SK-N-SH treated with all-trans-retinoic acid at 6 μM for 48 hours (cell line): ENCODE results near the gene BICC1.

ENCODE experiments used
- ATAC-seq: fragments of 200-7000 bp; cut with Tn5 transposase; 3 replicates; pipeline ENCODE4 v1.9.1; 2020; ENCODE audit warnings: mild to moderate bottlenecking, moderate library complexity
- ARNTL ChIP-seq: fragments of 450-650 bp; formaldehyde crosslinking; IDR thresholded peaks from 2 replicates; pipeline ENCODE4 v1.5.0; 2020; ENCODE audit warnings: low read depth, mild to moderate bottlenecking, moderate library complexity, borderline replicate concordance
- BACH2 ChIP-seq: fragments of 250-450 bp; sonication (Bioruptor Pico); IDR thresholded peaks from 2 replicates; pipeline ENCODE4 v1.9.0; 2021; ENCODE audit warnings: mild to moderate bottlenecking, borderline replicate concordance
- CREB5 ChIP-seq: fragments of 250-450 bp; sonication (Bioruptor Pico); IDR thresholded peaks from 2 replicates; pipeline ENCODE4 v1.5.1; 2020; ENCODE audit warnings: low read depth, mild to moderate bottlenecking, moderate library complexity
- CSDC2 ChIP-seq: fragments of 250-450 bp; sonication (Bioruptor Pico); IDR thresholded peaks from 2 replicates; pipeline ENCODE4 v1.5.0; 2020; ENCODE audit warnings: mild to moderate bottlenecking, moderate library complexity
- CSRNP3 ChIP-seq: fragments of 250-450 bp; sonication (Bioruptor Pico); IDR thresholded peaks from 2 replicates; pipeline ENCODE4 v1.5.1; 2021; ENCODE audit warnings: mild to moderate bottlenecking, moderate library complexity
- ESRRG ChIP-seq: fragments of 250-450 bp; sonication (Bioruptor Pico); IDR thresholded peaks from 2 replicates; pipeline ENCODE4 v1.6.1; 2021; ENCODE audit warnings: mild to moderate bottlenecking
- GLIS3 ChIP-seq: fragments of 250-450 bp; sonication (Bioruptor Pico); IDR thresholded peaks from 2 replicates; pipeline ENCODE4 v1.5.0; 2020; ENCODE audit warnings: mild to moderate bottlenecking, moderate library complexity
- ISL1 ChIP-seq: fragments of 250-450 bp; sonication (Bioruptor Pico); IDR thresholded peaks from 2 replicates; pipeline ENCODE4 v2.1.2; 2022; ENCODE audit warnings: mild to moderate bottlenecking, moderate library complexity
- OSR1 ChIP-seq: fragments of 250-450 bp; sonication (Bioruptor Pico); IDR thresholded peaks from 2 replicates; pipeline ENCODE4 v1.8.0; 2022; ENCODE audit warnings: moderate library complexity, mild to moderate bottlenecking, inconsistent platforms
- POU6F1 ChIP-seq: fragments of 250-450 bp; sonication (Bioruptor Pico); IDR thresholded peaks from 2 replicates; pipeline ENCODE4 v1.8.0; 2021; ENCODE audit warnings: low read depth, mild to moderate bottlenecking, moderate library complexity, borderline replicate concordance
- PPARA ChIP-seq: fragments of 250-450 bp; sonication (Bioruptor Pico); IDR thresholded peaks from 2 replicates; pipeline ENCODE4 v1.5.0; 2020; ENCODE audit warnings: mild to moderate bottlenecking, borderline replicate concordance
- RARB ChIP-seq: fragments of 250-450 bp; sonication (Bioruptor Pico); IDR thresholded peaks from 2 replicates; pipeline ENCODE4 v1.8.0; 2021; ENCODE audit warnings: mild to moderate bottlenecking, moderate library complexity
- SNAI2 ChIP-seq: fragments of 250-450 bp; sonication (Bioruptor Pico); IDR thresholded peaks from 2 replicates; pipeline ENCODE4 v1.5.0; 2020; ENCODE audit warnings: mild to moderate bottlenecking, moderate library complexity
- TCF4 ChIP-seq: fragments of 250-450 bp; sonication (Bioruptor Pico); IDR thresholded peaks from 2 replicates; pipeline ENCODE4 v1.8.0; 2021; ENCODE audit warnings: mild to moderate bottlenecking, moderate library complexity, borderline replicate concordance
- TOX ChIP-seq: fragments of 250-450 bp; sonication (Bioruptor Pico); IDR thresholded peaks from 2 replicates; pipeline ENCODE4 v1.8.0; 2021; ENCODE audit warnings: mild to moderate bottlenecking, moderate library complexity, borderline replicate concordance
- TSHZ2 ChIP-seq: fragments of 250-450 bp; sonication (Bioruptor Pico); IDR thresholded peaks from 2 replicates; pipeline ENCODE4 v1.5.0; 2020; ENCODE audit warnings: mild to moderate bottlenecking, moderate library complexity
- ZC3H10 ChIP-seq: fragments of 250-450 bp; sonication (Bioruptor Pico); IDR thresholded peaks from 2 replicates; pipeline ENCODE4 v1.5.1; 2021; ENCODE audit warnings: mild to moderate bottlenecking, moderate library complexity
- ZFP3 ChIP-seq: fragments of 250-450 bp; sonication (Bioruptor Pico); IDR thresholded peaks from 2 replicates; pipeline ENCODE4 v1.5.0; 2020; ENCODE audit warnings: mild to moderate bottlenecking, moderate library complexity
- ZFP30 ChIP-seq: fragments of 450-650 bp; formaldehyde crosslinking; IDR thresholded peaks from 2 replicates; pipeline ENCODE4 v1.5.0; 2022; ENCODE audit warnings: mild to moderate bottlenecking, moderate library complexity
- ZNF565 ChIP-seq: fragments of 450-650 bp; formaldehyde crosslinking; conservative IDR thresholded peaks from 2 replicates; pipeline ENCODE4 v1.5.0; 2020; ENCODE audit warnings: low read depth, mild to moderate bottlenecking, moderate library complexity
- ZNF70 ChIP-seq: fragments of 450-650 bp; formaldehyde crosslinking; IDR thresholded peaks from 2 replicates; pipeline ENCODE4 v1.5.0; 2020; ENCODE audit warnings: mild to moderate bottlenecking, moderate library complexity
- ZNF8 ChIP-seq: fragments of 450-650 bp; formaldehyde crosslinking; IDR thresholded peaks from 2 replicates; pipeline ENCODE4 v1.5.0; 2020; ENCODE audit warnings: mild to moderate bottlenecking, moderate library complexity
- TF ChIP-seq, protein P1 (sequence below): fragments of 250-450 bp; sonication (Bioruptor Pico); IDR thresholded peaks from 2 replicates; pipeline ENCODE4 v1.8.0; 2020; ENCODE audit warnings: mild to moderate bottlenecking, moderate library complexity, borderline replicate concordance

BICC1 gene

DNA sequence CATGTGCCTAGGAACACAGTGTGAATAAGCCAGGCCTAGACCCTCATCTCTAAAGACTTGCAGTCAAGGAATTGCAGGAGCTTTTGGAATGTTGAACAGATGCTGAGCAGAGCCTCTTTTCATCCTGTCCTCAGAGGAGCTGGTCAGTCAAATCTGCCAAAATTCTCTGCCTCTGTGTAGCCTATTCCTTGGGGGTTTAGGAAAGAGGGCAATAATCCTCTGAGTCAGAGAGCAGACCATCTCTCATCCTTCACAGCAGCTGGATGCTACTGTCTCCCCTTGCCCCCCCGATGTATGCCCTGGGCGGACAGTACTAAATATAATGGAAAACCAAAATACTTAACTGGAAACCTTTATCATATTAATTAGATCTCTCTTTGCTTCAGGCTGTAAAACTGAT is 52.6 kb downstream of the BICC1 start:
- ATAC-seq: no peak; the same call in 2 of the 3 replicates

GRCh38 chr10:58567652-58568051 is 55.0 kb downstream of the BICC1 start:
- TF ChIP-seq ISL1 (CRISPR knock-in tag) (no peak), TOX (no peak)
- ATAC-seq: no peak

More for the DNA sequence above, 52.6 kb downstream of the BICC1 start:
- TF ChIP-seq TCF4 (CRISPR knock-in tag): no peak
- no peak for TF ChIP-seq ZFP3 (CRISPR knock-in tag)
- no peak for TF ChIP-seq ISL1 (CRISPR knock-in tag)
- TF ChIP-seq TSHZ2 (CRISPR knock-in tag): no peak
- no peak for TF ChIP-seq BACH2 (CRISPR knock-in tag)
- TF ChIP-seq POU6F1 (CRISPR knock-in tag): no peak
- TF ChIP-seq CSRNP3 (CRISPR knock-in tag): no peak
- TF ChIP-seq, protein P1, sequence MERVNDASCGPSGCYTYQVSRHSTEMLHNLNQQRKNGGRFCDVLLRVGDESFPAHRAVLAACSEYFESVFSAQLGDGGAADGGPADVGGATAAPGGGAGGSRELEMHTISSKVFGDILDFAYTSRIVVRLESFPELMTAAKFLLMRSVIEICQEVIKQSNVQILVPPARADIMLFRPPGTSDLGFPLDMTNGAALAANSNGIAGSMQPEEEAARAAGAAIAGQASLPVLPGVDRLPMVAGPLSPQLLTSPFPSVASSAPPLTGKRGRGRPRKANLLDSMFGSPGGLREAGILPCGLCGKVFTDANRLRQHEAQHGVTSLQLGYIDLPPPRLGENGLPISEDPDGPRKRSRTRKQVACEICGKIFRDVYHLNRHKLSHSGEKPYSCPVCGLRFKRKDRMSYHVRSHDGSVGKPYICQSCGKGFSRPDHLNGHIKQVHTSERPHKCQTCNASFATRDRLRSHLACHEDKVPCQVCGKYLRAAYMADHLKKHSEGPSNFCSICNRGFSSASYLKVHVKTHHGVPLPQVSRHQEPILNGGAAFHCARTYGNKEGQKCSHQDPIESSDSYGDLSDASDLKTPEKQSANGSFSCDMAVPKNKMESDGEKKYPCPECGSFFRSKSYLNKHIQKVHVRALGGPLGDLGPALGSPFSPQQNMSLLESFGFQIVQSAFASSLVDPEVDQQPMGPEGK (CRISPR knock-in tag): no peak
- TF ChIP-seq RARB (CRISPR knock-in tag): no peak
- no peak for TF ChIP-seq TOX
- TF ChIP-seq ZFP30 (CRISPR knock-in tag): no peak
- no peak for TF ChIP-seq ZNF8 (CRISPR knock-in tag)
- no peak for TF ChIP-seq SNAI2
- no peak for TF ChIP-seq CREB5 (CRISPR knock-in tag)
- TF ChIP-seq ARNTL (CRISPR knock-in tag): no peak
- TF ChIP-seq ZC3H10: no peak
- TF ChIP-seq CSDC2 (CRISPR knock-in tag): no peak
- no peak for TF ChIP-seq ZNF70 (CRISPR knock-in tag)
- TF ChIP-seq GLIS3 (CRISPR knock-in tag): no peak
- TF ChIP-seq ZNF565 (CRISPR knock-in tag): no peak

DNA sequence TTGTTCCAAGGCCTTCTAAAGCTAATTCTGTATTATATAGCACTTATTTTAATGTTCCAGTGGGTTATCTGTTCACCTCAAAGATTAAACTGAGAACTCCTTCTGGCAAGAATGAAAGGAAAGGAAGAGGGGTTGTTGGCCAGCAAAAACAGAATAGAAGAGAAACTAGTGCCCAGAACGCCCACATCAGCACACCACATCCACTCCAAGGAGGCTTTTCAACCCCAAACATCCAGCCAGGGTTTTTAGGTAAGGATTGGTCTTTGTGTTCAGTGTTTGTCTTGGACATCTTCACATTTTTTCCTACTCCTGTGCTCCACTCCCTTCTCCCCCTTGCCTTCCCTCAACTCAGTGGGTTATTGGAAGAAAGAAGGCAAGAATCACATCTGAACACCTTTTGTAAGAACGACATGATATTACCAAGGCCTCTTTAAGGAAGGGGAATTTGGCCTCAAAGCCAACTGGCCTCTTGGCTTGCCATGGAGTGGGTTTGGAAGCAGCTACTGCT is 55.8 kb downstream of the BICC1 start:
- ATAC-seq: no peak
- TF ChIP-seq ISL1 (CRISPR knock-in tag) (no peak), ZNF565 (CRISPR knock-in tag) (no peak), TOX (no peak), ZNF70 (CRISPR knock-in tag) (no peak), CSDC2 (CRISPR knock-in tag) (no peak), CSRNP3 (CRISPR knock-in tag) (no peak), GLIS3 (CRISPR knock-in tag) (no peak), ARNTL (CRISPR knock-in tag) (no peak), BACH2 (CRISPR knock-in tag) (no peak), PPARA (CRISPR knock-in tag) (no peak), RARB (CRISPR knock-in tag) (no peak), CREB5 (CRISPR knock-in tag) (no peak), OSR1 (CRISPR knock-in tag) (no peak), TCF4 (CRISPR knock-in tag) (no peak), ESRRG (CRISPR knock-in tag) (no peak), ZC3H10 (no peak)
- TF ChIP-seq, protein P1 (CRISPR knock-in tag): no peak
- TF ChIP-seq, all 23 proteins: peak for 0
